Activated effector memory CD4-positive, alpha-beta T cell treated with anti-CD3 and anti-CD28 coated beads, Interleukin-2, amount 50 U/mL, for 16 hours (primary cell): ENCODE measurements around the gene GRIP2.
A peak's percentile ranks its signal among the peaks of the same experiment; 100 is the strongest.

Experiments used
- DNase-seq: peaks from one replicate; pipeline ENCODE4 v3.0.0-alpha.2; 2020

Gene GRIP2

DNA sequence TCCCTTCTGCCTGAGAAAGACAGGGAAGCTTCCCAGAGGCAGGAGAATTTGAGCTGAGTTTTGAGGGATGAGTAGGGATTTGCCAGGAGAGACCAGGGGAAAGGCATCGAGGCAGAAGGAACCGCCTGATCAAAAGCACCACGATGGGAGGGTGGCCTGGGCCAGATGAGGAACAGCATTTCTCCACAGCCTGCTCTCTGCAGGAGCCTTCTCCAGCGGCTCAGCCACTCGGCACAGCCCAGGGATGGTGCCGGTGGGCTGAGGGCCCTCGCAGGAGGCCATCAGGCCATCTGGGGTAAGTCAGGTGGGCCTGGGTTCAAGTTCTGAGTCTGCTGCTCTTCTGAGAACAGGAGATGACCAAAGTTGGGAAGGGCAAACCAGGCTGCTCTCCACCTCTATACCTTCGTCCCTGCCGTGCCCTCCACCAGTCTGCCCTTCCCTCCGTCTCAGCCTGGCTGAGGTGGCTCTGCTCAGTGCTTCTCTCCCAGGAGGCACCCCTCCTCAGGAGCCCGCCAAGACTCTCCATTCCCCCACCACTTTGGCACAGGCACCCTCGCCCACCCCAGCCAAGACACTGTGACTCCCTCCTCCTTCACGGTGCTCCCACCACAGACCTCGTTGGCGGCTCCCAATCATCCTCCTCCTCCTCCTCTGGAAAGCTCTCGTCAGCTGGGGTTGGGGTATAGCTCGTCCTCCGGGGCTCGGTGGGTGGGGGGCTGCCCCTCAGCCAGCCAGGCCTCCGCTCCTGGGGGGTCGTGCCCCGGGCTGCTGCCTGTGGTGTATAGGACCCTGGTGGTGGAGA is 34.9 kb downstream of the GRIP2 start:
- DNase-seq = peak; percentile 56

DNA sequence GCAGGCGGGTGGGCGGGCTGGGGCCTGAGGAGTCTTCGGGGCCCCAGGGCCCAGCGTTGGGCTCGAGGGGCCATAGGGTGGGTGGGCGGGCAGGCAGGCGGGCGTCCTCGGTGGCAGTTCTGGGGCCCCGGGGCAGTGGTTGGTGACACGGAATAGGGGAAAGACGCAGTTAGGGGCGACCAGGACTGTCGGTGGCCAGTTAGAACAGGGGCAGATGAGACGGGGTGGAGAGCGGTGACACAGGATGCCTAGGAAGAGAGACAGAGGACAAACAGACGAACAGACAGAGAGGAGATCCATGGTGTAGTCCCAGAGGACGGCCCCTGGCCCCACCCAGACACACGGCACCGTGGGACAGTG is 36.5 kb downstream of the GRIP2 start:
- peak; percentile 10 for DNase-seq

DNA sequence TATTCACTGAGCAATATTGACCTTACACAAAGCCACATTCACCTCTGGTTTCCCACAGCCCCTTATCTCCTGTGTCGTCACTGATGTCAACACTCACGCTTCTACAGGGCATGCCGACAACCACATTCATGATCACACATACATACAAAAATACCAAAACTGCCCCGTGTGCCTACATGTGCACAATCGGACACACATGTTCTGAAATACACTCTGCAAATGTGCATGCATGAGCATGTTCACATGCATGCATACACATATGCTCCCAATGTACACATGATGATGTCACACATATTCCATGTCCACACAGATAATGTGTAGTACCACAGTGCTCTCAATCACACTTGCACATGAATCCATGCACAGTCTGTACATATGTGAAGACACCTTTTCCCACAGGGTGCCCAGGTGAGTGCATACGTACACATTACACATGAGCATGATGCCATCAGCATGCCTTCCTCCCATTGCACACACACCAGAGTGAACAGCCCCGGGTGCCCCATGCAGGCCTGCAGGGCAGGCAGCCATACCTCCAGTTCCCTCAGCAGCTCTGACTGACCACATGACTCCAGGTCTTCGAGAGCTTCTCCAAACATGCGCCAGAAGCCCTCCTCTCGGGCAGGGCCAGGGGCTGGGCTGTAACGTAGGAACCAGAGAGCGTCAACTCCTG is 37.0 kb downstream of the GRIP2 start:
- DNase-seq = peak; percentile 41

DNA sequence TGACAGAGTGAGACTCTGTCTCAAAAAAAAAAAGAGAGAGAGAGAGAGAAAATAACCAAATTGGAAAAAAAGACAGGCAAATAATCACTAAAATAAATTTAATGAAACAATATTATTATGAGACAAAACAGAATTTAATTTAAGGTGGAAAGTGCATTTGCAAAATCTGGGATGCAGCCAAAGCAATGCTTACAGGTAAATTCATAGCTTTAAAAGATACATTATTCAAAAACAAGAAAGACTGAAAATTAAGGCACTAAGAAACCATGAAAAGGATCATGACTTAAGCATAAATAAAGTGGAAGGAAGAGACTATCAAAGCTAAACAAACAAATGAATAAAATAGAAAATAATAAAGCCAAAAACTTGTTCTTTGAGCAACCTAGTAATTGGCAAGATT is 37.7 kb downstream of the GRIP2 start:
- no peak for DNase-seq

DNA sequence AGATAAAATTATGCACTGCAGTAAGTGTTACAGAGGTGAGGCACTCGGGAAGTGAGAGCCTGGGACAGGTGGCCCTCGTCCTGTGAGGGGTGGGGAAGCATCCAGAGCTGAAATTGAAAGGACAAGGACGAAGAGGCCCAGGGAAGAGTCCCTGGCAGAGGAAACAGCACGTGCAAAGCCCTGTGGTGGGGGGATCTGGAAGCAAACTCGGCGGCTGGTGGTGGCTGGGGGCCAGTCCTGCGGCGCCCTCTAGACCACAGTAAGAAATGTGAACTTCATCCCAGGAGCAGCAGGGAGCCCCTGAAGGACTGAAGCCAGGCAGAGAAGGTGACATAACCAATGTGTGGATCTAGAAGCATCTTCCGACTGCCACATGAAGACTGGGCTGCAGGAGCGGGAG is 42.8 kb downstream of the GRIP2 start:
- DNase-seq = no peak

DNA sequence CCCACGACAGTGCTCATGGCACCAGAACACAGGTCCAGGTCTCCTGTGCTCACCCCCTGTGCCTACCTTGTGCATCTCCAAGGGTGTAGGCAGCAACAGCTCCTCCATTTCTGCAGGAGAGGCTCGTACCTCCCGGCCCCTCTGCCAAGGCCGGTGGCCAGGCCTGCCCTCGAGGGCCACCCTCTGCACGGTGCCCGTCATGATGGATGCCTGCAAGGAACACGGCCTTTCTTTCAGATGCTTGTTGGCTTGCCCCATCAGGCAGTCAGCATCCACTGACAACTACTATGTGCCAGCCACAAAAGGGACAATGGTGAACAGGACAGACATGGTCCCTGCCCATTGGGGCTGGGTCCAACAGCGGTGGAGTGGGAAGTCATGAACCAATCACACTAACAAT is 43.8 kb downstream of the GRIP2 start:
- no peak for DNase-seq

DNA sequence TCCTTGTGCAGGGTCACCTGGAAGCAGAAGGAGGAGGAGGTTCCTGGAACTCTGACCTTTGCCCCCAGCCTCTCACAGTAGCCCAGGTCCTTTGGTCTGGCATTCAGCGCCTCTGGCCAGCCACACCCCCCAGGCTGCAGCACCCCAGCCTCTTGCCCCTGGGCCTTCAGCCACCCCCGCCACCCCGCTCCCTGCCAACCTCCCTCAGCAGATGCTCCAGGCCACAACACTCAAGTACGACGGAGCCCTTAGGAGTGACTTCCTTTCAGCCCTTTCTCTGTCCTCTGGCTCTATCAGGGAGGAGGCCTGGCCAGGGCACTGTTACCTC is 45.2 kb downstream of the GRIP2 start:
- no peak for DNase-seq

DNA sequence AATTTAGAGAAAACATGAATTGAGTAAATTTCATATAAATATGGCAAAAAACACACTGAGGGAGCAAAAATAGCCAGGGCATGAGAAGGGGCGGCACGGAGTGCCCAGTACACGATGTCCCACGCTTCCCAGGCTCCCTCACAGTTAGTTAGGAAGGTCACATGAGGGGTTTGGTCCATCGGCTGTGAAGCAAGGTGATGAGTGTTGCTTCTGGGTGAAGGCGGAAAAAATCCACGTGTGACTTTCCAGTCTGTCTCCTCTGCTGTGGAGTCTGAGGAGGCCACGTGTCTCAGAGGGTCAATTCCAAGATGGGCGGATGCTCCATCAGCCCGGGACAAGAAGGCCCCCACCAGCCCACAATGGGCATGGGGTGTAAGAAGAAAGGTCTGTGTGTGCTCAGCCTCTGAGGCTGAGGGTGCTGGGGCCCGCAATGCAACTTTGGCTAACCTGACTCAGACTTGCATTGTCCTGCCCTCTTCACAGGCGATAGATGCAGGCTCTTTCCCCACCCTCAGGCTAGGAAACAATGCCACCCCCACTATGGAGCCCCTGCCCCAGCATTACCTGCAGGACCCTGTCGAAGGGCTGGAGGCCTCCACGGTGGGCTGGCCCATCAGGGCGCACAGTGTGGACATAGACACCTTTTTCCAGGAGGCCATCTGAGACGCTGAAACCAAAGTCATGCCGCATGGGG is 45.7 kb downstream of the GRIP2 start:
- no peak for DNase-seq

DNA sequence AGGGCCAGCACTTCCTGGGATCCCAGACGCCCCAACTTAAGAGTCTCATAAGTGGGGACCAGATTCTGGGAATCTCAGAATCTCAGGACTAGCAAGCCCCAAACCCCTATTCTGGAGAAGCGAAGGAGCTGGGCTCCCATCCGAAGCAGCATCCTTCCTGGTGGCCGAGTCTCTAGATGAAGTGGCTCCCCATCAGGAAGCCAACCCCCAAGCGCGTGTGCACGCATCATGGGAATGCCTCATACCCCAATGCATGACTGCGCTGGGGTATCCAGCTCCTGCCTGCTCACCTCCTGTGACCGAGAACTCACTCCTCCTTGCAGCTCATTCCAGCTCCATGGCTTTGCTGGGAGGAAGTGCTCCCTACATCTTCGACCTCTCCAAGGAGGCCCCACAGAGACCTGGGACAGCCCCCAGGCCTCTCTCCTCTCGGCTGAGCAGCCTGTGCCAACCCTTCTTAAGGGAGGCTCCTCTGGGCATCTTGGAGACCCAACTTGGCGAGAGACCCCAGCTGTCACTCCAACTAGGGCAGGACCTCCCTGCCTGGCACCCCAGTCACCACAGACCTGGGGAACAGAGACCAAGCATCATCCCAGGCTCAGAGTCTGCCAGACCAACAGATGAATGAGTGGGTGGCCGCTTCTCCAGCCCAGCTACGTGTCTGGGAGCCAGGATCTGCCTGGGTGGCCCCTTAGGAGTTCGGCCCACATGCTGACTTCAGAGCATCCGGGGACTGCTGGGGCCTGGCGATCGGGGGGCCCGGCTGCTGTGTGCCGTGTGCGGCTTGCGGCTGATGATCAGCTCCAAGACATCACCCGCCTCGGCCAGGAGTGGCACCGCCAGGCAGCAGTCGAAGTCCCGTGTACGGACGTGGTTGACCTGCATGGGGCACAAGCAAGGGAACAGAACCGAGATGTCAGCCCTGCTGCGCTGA is 46.9 kb downstream of the GRIP2 start:
- DNase-seq = no peak

DNA sequence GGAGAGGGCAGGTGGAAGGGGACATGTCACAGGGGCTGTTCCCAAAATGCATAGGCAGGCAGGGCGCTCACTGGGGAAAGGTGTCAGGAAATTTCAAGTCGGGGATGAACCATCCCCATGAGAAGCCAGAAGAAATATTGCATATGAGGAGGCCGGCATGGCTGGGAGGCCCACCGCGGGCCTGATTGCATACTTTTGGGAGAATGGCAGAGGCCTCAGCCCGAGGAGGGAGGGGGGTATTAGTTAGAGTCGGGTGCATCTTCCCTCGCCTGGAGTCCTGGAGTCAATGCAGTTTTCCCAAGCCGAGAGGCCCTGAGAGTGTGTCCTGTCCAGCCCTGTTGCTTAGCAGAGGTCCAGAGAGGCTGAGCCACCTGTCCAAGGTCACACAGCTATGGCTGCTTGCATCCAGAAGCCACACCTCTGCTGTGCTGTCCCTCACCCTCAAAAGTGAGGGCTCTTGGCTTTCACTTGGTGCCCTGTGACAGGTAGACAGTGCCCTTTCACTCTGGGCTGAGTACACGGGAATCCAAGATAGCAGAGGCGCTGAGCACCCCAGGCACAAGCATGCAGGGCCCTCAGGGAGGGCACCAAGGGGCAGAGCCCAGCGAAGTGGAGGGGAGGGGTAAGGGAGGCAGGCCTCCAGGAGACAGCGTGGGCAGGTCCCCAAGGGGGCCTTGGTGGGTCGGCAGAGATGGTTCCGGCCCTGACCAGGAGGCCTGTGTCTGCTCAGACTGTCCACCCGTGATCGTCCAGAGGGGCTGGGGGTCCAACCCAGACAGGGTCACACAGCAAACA is 48.5 kb downstream of the GRIP2 start:
- DNase-seq = no peak

DNA sequence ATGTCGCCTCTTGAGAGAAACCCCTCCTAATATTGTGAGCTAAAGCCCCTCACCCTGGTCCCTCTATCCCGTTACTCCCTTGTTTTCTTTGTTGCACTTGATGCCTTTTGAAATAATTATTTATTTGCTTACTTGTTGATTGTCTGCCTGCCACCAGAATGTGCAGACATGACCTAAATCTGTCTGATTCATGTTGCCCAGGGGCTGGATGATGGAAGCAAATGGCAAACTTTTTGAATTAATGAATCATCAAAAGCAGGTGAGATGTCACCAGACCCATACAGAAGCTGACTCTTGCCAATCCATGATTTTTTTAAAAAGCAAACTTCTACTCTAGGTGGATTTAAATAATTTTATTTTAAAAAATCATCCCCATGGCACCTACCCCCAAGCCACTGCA is 49.3 kb downstream of the GRIP2 start:
- no peak for DNase-seq

DNA sequence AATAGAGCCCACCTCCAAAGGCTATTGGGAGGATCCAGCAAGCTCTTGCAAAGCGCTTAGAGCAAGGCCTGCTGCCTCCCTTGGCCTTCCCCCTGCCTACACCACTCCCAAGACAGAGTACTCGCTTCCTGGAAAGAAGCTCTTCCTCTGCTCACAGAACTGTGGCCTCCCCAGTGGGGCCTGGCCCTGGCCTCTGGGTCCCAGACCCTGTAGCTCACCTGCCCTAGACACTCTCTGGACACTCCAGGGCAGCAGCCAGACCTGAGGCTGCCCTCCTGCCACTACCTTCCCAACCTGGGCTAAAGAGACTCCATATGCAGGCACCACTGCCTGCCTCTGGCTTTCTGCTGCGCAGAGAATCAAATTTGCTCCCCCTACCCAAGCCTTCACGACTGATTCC is 49.9 kb downstream of the GRIP2 start:
- no peak for DNase-seq

DNA sequence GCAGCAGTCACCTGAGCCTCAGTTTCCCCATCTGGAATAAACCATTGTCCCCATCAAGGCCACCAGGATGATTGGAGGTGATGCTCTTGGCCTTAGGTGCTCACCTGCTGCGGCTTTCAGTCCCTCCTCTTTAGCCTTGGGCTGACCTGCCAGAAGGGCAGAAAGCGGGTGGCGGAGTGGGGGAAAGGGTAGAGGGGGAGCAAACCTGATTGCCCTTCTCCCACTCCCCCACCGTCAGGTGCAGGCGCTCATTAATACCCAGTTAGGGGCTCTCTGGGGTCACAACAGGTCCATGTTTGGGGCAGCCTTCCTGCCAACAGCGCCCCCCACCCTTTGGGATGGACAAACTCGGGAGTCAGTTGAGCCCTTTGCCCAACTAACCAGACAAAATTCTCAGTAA is 50.5 kb downstream of the GRIP2 start:
- DNase-seq = no peak

DNA sequence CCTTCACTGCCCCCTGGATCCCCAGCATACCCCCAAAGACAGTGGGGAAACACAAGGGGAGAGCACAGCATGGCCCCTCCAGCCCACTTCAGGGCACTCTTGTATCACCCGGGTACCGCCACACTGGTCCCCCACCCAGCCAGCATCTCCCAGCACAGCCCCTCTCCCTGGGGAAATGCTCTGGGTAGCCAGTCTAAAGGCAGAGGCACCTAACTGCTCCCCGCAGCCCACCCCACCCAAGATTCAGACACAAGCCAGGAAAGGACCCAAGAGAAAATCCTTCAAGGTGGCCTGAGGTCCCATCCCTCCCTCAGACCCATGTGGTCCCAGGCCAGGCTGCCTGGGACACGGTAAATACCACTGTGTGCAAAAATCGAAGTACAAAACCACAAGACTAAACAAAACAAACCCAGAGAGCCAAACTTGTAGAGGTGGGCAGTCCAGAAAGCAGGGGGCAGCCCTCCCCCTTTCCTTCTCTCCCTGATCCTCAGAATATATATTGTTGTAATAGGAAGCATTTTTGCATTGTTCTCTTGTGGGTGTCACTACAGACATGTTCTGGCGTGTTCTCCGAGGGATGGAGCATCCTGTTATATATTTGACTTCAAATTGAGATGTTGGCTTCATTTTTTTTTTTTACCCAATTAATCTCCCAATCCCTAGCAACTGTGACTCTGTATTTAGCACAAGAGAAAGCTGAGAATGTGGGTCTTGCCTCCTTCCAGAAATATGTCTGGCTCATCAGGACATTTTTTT is 51.7 kb downstream of the GRIP2 start:
- DNase-seq = no peak

DNA sequence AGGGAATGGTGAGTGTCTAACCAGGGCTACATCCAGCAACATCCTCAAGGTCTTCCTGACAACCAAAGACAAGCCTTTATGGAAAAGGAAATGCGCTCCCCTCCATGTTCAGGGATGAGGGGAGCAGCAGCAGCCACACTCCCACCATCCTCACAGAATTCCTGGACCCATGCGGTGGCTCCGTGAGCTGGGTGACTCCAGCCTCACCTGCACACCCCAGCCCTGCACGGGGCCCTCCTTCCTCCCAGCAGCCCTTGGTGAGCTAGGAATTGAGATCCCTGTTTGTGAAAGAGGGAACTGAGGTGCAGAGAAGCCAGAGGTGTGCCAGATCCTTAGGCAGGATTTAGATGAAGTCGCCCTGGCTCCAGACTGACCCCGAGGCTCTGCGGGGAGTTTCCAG is 52.3 kb downstream of the GRIP2 start:
- no peak for DNase-seq

DNA sequence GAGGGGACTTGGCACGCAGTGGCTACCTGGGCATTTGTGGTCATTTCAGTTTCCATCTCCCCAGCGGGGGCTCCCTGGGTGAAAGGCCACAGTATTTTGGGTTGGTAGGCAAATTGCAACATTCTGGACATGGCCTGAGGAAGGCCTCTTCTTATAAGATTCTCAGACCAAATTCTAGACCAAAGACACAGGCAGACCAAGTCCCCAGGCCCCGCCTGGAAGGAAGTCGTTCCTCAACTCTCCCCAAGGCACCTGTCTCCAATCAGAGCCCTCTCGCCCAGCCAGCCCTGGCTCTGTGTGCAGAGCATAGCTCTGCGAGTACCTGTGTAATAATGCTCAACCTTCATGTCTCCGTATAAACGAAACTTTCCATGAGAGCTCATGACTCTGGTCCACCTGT is 53.1 kb downstream of the GRIP2 start:
- DNase-seq = no peak

DNA sequence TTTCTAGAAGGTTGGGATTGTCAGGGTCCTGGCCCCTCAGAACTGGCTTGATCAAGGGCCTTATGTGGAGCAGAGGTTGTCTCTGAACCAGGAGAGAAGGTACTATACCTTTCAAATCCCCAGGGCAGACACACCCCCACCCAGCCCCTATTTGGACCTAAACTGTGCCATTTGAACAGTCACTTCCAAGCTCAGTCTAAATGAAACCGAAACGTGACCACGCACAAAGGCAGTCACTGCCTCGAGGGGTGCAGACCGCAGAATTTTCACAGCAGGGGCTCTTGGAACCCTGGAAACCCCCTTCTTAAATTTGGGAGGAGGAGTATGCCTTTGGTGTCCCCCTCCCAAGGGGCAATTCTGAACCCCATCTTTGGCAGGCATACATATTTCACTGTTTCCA is 53.7 kb downstream of the GRIP2 start:
- no peak for DNase-seq

DNA sequence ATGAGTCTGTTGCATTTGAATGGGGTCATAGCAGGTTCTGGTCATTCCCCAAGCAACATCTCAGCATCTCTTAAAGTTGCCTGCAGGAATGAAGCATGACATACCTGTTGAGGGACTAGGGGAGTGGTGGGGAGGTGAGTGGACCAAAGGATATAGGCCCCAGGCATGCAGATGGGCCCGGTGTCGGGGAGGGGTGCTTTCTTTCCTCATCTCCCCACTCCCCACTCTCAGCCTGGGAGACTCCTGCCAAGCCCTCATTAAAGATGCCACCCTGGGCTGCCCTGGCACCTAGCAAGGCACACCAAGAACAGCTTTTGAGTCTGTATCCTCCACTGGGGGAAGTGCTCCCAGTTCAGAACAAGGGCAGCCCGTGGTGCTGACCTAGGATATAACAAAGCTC is 54.2 kb downstream of the GRIP2 start:
- no peak for DNase-seq

DNA sequence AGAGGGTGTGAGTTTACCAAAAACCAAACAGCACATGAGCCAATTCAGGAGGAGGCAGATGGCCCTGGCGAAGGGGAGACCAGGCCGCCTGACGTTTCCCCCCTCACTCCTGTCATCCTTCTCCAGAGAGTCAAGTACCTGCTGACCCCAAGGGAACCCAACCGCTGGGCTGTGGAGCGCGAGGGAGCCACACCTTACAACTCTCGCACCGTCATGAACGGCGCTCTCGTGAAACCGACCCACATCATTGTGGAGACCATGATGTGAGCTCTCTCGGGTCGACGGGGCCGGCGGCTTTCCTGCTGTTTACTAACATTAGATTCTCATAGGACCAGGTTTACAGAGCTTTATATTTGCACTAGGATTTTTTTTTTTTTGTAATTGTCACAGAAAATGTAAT is 55.4 kb downstream of the GRIP2 start:
- DNase-seq = no peak

DNA sequence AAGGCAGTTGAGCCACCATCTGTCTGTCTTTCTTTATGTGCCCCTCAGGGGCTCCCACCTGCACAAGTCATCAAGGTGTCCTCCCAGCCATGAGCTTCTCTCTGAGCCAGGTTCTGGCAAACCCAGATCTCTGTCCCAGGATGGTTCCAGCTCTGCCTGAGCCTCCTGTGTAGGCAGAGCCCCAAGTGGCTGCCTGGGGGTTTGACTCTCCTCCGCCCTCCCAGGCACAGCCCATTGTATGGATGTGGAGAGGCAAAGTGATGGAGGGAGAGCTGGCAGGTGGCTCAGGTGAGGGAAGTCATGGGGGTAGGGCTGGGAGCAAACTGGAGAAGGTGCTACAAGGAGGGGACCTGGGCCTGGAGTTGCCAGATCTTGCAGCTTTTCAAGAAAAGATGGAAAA is 56.9 kb downstream of the GRIP2 start:
- no peak for DNase-seq

DNA sequence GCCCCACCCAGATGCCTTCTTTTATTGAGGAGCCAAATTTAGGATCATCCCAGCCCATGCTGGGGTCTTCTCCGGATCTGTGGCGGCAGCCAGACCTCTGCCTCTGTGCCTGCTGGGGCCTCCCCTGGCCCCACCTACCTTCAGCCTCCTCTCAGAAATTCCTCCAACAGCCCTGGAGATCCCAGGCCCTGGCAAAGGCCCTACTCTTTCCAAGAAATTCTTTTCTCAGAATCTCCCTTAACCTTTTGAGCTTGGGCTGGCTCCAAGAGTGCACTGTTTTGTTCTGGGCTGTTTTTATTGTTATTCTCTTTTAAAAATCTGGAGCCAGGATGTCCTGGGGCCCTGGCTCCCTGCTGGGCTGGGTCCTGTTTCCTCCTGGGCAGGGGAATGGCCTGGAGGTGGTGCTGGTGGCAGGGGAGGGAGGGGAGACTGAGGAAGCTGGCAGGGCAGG is 57.8 kb downstream of the GRIP2 start:
- no peak for DNase-seq

DNA sequence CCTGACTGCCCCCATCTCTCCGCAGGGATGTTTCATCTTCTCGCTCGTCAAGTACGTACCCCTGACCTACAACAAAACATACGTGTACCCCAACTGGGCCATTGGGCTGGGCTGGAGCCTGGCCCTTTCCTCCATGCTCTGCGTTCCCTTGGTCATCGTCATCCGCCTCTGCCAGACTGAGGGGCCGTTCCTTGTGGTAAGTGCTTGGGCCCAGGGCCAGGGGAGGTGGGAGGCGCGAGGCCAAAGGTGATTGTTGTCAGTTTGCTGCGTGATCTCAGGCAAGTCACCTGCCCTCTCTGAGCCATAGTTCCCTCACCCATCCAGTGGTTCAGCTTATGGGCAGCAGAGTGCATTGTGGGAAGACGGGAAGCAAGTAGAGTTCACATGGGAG is 58.5 kb downstream of the GRIP2 start:
- DNase-seq = no peak
